HG02610 (cell line): Measurements from ENCODE around the gene MLH3.
A peak's percentile ranks its signal among the peaks of the same experiment; 100 is the strongest.
"Not testable (repeated sequence)": the region's sequence is repeated elsewhere in the genome, so short reads cannot be mapped to it uniquely, and the experiment has no call there.

Source experiments
- ATAC-seq: cut with Tn5 transposase; IDR thresholded peaks from one replicate; pipeline ENCODE4 v1.9.1; 2021; ENCODE audit warnings: mild to moderate bottlenecking, moderate library complexity; ENCODE audit not compliant: unreplicated experiment

MLH3 gene

DNA sequence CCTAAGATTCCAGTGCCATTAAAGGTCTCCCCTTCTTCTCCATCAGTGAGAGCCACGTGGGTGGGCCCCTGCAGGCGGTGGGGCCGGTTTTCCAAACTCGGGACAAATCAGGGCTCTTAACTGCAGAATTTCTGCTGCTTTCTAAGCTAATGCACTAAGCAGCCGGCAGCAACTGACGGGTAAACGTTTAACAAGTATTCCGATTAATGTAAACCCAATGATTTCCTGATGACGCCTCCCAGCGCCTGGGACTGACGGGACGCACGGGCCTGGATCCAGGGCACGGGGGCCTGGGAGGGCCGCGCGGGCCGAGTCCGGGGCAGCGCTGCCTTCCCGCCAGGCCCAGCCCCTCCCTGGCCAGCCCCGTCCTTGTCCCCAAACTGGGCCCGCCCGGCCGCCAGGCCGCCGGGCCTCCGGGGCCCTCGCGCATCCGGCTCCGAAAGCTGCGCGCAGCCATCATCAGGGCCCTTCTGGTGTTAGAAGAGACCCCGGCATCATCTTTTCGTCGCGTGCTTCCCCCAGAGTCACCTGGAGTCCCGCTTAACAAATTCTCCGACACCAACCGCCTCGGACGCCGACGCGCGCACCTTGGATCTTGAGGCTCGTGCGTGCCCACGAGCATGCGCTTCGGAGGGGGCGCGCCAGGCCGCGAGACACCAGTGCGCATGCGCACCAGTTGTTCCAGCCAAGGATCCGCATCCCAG is at the start of gene MLH3:
Gene MLH3, minus strand, starts transcription at position 616 of the 704 bp plus-strand sequence. CDS start 1,812 bp downstream, outside the sequence.
- peak; percentile 68 for ATAC-seq

DNA sequence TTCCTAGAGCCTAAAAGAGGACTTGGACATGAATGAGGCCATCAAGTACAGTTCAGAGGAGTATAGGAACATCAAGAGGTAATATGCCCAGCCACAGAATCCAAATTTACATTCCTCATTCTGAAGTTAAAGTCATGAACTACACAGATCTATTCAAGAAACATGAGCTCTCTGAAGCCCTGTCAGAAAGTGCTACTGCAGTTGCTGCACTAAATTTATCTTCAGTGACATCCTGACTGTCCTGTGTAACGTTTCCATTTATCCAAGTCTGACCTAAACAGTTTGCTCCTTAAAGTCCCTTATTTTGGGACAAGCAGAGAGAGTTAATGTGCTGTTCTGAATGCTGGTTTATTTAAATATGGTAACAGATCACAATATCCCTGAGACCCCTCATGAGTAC is 47.4 kb upstream of the MLH3 start:
- ATAC-seq, result no peak

DNA sequence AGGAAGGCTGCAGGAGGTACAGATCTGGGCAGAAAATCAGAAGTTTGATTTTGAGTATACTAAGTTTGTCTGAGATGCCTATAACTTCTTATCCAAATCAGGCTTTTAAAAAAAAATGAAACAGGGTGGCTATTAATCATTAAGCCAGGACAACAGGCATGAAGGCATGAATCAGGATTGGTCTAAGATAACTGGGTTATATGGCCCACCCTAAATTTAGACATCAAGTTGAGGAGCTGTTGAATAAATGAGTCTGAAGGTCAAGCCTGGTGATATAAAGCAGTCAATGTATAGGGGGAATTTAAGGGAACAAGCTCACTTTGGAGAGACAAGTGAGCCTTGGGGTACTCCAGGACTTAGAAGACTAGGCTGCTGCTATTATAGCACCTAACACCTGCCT is 46.9 kb upstream of the MLH3 start:
- no peak for ATAC-seq

DNA sequence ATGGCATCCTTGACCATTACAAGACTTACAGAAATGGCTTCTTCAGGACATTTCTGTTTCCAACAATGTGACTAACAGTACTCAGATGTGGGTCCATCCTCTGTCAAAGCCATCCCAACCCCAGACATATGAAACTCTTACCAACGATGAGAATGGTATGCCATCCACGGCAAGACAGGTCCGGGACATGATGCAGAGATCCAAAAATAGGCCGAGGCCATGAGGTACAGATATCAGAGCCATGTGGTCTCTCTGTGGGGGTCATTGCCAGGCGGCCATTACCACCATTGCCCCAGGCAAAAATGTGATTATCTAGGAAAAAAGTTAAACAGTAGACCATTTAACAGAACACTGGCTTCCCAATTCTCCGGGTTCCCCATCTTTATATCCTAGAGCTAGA is 45.7 kb upstream of the MLH3 start:
- no peak for ATAC-seq

DNA sequence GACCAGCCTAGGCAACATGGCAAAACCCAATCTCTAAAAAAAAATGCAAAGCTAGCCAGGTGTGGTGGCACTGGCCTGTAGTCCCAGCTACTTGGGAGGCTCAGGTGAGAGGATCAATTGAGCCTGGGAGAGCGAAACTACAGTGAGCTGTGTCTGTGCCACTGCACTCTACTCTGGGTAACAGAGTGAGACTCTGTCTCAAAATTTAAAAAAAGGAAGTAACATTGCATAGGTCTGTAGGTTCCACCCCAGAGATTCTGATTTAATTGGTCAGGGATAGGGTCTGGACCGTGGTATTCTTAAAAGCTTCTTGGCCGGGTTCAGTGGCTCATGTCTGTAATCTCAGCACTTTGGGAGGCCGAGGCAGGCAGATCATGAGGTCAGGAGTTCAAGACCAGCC is 44.4 kb upstream of the MLH3 start:
- ATAC-seq, result no peak

DNA sequence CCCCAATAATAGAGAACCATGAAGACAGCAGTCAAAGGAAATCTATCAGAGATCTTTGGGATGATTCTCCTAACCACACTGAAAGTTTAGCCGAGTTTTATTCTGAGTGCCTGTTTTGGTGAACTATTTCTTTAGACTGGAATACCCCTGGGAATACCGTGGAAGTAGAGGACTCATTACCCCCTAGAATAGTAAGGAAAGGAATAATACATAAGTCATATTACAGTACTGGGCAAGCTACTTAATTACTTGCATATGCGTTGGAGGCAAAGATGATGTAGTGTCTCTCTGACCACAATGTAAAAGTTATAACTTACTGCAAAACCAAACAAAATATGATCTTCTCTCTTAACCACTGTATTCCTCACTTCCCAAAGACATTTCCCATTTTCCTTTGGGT is 43.6 kb upstream of the MLH3 start:
- no peak for ATAC-seq

DNA sequence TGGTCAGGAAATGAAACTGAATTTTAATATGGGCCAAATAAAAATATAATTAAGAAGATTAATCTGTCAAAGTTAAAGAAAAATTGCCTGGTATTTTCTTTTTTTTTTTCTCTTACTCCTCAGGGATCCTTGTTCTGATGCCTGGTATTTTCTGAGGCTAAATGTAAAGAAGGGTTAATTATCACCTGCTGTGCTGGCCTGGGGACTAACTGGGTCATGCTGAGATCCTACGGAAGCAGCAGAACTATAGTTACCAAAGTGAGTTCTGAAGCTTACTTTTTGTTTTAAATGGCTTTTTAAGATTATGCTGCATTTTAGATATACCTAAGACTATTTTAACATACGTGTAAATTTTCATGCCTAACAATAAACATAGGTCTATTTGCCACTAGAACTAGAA is 41.4 kb upstream of the MLH3 start:
- no peak for ATAC-seq

DNA sequence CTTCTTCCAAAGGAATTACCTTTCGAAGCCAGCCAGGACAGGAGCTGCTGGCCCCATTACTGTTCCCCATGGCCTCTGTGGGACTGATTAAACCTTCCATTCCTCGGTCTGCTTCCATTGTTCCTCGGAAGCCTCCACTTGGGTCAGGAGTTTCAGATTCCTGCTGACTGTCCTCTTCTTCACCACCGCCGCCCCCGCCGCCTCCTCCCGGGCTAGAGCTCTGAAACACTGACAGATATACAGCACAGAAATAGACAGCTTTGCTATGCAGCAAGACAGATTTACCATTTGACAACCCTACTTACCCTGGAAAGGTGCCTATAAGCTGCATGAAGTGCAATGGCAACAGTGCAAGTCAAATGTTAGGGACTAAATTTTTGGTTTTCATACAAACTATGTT is 40.0 kb upstream of the MLH3 start:
- no peak for ATAC-seq

DNA sequence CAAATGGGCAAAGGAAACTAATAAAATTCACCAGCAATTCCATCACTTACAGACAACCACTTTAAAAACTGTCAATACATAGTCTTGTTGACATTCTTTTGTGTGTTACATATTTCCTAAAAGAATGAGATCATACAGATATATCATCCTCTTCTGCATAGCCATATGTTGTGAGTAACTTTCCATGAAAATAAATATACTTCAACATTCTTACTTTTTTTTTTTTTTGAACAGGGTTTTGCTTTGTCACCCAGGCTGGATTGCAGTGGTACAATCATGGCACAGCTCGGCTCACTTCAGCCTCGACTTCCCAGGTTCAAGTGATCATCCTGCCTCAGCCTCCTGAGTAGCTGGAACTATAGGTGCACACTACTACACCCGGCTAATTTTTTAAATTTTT is 39.1 kb upstream of the MLH3 start:
- no peak for ATAC-seq

DNA sequence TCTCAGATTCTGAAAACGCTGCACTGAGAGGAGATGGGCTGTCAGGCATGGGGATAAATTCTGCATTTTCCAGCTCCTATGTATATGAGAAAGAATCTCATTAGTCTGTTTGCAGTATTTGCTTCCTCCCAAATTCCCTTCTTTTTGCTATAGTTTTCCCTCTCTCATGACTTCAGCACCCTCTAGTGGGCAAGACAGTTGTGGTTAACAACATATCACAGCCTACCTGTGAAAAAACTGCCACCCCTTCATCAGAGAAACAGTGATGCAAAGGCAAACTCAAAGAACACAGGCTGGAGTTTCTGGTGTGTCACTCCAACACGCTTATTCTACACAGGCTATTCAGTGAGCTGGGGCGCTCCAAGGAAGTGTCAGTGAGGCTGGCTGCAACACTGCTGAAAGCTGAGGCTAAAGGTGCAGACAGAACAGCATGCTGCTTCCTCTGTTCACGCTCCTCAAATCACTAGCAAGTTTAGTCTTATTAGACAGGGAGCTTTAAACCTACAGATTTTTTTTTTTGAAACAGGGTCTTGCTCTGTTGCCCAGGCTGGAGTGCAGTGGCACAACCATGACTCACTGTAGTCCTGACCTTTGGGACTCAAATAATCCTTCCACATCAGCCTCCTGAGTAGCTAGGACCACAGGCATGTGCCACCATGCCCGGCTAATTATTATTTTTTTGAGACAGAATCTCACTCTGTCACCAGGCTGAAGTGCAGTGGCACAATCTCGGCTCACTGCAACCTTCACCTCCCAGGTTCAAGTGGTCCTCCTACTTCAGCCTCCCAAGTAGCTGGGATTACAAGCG is 37.5 kb upstream of the MLH3 start:
- ATAC-seq, result no peak

DNA sequence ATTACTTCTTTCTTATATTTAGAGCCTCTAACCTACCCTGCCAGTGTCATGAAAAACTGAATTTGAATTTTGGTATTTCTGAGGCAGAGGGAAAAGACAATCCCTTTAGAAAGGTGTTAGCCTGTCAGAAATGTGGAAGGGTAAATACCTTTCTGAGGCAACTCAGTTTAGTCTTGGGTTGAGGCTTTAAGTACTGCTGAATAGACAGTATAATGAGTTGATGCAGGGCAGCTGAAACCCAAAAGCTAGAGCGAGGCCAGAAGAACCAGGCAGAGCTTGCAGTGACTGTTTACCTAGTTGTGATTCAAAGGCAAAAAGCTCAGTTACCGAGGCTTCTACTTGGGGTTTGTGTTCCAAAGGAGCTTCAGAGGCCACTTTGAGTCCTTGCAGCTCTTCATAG is 36.9 kb upstream of the MLH3 start:
- no peak for ATAC-seq

DNA sequence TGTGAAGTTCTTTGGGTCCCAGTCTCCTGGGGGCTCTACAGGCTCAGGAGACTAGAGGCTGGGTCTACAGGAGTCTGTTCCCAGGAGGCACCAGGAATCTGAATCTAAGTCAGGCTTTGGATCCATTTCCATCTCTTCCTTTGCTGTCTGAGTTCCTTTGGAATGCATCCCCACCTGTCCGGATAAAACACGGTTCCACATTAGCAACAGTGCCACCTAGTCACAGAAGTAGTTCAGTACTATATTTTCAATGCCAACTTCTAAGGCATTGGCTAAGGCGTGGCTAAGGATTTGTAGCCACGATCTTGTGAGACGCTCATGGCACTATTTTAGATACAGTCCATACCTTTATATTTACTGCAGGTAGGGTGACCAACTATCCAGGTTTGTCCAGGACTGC is 33.2 kb upstream of the MLH3 start:
- no peak for ATAC-seq

DNA sequence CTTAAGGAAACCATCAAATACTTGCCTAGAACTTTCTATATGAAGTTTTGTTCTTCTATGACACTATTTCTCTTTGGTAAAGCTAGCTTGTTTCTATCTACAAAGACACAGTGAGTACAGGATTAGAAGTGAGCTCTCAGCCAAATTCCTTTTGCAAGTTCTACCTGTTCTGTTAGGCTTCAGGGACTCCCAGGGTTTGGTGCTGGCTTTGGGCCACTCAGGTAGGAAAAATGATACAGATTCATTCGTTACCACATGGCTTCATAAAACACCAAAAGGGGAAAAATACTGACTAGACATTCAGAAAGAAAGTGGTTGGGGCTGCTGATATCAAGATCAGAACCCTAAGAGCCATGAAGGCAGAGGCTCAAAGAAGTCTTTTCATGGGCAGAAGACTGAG is 32.0 kb upstream of the MLH3 start:
- no peak for ATAC-seq

DNA sequence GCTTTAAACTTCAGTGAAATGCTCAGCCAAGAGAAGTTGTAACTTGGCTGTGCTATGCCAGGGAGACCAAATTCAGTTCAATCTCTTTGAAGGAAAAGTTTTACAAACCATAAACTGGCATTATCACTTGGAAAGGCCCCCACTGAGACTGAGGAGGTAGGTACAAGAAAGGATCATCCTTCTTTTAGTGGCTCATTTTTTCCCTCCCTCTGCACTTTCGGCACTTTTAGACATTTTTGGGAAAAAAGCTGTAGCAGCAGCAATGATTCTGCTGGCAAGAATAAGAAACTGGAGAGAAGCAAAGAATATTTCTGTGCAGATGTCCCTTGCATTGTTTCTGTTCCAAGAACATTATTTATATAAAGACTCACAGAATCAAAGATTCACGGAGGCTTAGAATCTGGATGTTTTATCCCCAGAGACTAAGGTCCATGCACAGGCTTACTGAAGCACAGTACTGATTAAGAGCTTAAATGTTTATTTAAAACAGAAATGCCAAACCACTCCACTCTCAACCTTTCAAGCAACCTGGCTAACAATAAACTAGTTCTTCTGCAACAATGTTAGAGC is 30.5 kb upstream of the MLH3 start:
- no peak for ATAC-seq

DNA sequence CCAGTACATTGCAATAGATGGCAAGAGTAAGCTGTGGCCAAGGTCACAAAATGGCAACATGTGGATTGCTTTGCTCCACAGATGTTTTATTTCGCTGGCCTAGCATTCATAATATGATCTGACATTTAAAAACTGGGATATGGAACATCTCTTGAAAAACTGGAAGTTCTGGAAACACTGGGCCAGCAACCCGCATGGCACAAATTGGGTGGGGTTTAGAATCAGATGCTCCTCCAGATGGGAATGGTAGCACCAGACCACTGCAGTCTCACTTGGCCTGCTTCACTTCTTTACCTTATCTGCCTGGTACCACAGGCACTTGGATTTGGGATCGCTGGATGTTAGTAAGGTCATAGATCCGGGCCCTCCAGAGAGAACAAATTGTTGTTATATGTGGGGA is 28.3 kb upstream of the MLH3 start:
- ATAC-seq, result no peak

DNA sequence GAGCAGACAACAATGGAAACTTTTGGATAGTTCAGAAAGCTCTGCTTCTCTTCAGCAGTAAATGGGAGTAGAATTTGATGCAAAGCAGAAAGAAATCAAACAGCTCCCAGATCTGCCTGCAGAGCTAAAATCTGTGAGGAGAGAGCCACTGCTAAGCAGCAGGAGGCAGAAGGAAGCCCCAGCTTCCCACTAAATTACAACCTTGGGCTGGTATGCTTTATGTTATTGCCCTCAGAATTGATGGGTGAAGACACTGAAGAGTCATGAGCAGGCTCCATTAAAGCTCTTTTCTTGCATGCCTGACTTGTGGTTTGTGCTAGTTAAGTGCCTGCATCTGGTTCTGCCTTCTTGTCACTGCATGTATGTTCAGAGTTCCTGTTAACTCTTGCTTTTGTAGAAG is 26.5 kb upstream of the MLH3 start:
- ATAC-seq, result no peak

DNA sequence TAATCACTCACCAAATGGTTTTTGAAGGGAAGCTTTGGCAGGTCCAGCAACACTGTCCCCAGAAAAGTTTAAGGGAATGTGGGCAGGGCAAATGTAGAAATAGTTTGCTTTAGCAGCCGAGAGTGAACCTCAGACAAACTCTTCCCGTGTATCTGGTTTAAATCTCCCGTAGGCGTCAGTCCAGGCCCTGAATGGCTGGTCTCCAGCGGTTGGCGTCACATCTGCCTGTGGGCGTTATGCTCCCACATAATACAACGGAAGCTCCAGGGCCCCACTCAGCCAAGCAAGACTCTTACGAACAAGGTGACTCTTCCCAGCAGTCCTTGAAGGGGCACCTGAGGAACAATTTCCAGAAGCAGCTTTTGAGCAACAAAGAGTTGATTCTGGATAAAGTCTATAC is 19.1 kb upstream of the MLH3 start:
- no peak for ATAC-seq

DNA sequence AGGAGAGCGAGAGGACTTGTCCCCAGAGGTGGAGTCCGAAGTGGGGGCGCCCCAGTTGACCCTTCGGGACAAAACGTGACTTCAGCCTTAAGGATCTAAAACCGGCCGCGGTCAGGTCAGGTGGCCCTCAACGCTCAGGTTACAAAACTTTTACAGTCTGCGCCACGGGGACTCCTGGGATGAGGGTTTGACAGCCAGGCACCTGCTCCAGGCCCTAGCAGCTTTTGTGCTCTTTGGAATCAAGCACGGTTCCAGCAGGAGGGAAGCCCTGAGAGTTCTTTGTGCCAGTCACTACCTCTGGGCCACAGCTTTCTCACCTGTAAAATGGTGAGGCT is 18.5 kb upstream of the MLH3 start:
- no peak for ATAC-seq

DNA sequence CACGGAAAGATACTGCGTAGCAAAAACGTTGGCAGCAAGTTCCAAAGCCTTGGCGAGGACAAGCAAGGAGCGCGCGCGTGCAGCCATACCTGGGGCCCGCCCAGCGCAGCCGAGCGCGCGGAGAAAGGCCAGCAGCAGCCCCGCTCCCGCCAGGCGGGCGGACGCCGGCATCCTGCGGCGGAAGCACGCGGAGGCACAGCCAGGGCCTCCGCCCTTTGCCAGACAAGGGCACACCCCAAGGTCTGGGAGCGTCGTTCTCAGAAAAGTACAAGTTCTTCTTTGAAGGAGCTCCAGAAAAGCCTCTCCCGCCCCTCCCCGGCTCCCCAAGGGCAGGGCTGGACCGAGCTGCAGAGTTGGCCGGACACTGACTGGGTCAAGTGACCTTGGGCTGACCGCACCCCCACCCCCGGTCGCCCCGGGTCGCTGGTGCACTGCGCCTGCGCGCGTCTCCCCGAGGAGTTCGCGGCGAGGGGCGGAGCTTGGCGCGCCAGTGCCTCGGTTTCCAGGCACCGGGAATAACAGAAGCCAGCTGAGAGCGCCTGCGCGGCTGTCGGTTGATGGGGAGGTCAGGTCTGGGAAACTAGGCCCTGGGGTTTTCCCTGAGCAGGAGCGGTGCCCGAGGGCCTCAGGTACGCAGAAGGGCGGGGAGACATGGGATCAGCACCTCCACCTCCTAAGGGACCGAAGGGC is 18.0 kb upstream of the MLH3 start, which contains the start of gene ZC2HC1C:
Gene ZC2HC1C, plus strand, starts transcription at position 521 of the 690 bp plus-strand sequence. CDS start 933 bp downstream, outside the sequence.
- ATAC-seq, result peak; percentile 65

DNA sequence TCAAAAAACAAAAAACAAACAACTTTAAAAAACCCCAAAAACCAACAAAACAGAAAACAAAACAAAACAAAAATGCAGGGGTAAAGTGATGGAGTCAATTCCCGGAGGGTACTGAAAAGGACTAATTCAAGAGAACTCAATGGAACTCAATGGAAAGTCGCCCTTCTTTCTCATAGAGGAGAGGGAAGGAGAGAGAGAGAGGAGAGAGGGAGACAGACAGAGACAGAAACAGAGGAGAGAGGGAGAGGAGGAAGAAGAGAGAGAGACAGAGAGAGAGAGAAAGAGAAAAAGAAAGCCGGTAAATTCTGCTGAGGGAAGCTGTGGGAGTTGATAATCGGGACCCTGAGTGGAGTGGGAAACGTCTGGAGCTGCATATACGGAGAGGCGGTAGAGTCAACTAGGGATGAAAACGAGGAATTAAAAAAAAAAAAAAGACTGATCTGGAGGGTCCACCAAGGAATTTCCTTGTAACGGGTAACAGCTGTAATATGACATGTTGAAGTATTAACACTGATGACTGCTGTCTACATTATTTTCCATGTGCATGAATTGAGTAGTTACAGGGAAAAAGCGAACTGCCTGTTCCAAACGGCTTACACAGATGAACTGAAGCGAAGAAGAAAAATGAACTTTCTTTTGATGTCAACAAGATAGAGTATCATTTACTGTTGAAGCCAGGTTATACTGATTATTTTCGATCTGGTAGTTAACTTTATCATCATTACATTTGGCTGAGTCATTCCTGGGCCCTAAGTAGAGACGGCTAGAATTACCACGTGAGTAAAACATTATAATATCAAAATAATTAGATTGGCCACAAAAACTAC is 17.2 kb upstream of the MLH3 start:
- ATAC-seq, result peak; percentile 8

DNA sequence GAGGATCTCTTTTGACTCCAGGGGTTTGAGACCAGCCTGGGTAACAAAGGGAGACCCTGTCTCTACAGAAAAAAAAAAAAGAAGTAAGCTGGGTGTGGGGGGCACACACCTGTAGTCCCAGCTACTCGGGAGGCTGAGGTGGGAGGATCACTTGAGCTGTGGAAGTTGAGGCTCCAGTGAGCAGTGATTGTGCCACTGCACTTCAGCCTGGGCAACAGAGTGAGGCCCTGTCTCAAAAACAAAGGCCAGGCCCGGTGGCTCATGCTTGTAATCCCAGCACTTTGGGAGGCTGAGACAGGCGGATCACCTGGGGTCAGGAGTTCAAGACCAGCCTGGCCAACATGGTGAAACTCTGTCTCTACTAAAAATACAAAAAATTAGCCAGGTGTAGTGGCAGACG is 16.5 kb upstream of the MLH3 start:
- not testable (repeated sequence) for ATAC-seq
